Measurements from ENCODE around the gene PTTG1.

DNA sequence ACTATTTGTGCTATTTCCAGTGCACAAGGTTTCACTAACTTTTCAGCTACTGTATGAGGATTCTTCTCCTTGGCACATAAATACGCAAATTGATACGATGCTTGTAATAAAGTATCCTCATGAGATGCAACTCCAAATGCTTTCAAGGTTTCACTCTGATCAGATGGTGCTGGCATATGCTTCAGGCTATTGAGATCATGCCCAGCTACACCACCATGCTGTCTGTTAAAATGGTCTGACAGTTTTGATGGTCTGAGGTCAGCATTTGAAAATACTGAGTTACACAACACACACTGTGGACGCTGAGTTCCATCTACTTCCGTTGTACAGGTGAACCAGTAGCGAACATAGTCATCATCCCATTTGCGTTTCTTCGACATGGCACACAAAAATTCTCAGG, 26.5 kb upstream of the PTTG1 start:
- TF ChIP-seq, protein P1, sequence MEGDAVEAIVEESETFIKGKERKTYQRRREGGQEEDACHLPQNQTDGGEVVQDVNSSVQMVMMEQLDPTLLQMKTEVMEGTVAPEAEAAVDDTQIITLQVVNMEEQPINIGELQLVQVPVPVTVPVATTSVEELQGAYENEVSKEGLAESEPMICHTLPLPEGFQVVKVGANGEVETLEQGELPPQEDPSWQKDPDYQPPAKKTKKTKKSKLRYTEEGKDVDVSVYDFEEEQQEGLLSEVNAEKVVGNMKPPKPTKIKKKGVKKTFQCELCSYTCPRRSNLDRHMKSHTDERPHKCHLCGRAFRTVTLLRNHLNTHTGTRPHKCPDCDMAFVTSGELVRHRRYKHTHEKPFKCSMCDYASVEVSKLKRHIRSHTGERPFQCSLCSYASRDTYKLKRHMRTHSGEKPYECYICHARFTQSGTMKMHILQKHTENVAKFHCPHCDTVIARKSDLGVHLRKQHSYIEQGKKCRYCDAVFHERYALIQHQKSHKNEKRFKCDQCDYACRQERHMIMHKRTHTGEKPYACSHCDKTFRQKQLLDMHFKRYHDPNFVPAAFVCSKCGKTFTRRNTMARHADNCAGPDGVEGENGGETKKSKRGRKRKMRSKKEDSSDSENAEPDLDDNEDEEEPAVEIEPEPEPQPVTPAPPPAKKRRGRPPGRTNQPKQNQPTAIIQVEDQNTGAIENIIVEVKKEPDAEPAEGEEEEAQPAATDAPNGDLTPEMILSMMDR (IDR thresholded peaks at IDR 0.05; ENCODE audit: borderline replicate concordance, extremely low read depth, low read length, poor library complexity, severe bottlenecking), result no peak
- no peak for TF ChIP-seq EZH2 (IDR thresholded peaks at IDR 0.05; ENCODE audit: borderline replicate concordance, low read depth, low read length, severe bottlenecking)

Measured in DND-41 (cell line).